ENCODE measurements around the gene CDK3.

DNA sequence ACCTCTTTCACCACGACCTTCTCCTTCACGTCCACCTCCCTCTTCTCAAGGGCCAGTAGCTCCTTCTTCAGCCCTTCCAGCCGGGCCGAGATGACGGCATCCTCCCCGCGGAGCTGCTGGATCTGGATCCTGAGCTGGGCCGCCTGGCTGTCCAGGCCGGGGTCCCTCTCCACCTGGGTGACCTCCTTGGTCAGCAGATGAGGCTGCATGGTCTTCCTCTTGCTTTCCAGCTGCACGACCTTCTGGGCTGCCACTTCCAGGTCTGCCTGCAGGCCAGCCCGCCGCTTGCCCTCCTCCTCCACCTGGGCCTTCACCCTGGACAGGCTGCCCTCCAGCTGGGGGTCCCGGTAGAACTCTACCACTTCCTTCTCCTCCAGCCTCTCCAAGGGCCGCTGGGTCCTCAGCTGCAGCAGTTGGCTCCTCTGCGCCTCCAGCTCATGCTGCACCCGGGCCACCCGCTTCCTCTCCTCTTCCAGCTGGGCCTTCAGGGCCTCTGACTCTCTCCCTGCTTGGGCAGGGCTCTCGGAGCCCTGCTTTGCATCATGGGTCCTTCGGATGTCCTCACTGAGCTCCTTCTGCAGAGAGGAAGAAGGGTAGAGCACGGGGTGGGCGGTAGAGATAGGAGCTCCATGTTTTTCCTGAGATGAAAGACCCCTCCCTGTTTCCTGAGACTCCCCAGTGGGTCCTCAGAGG lies 9.5 kb downstream of the CDK3 start:
- TF ChIP-seq PHF8 (IDR thresholded peaks at IDR 0.05; ENCODE audit: borderline replicate concordance, low read length) (no peak), ZFX (CRISPR knock-in tag; IDR thresholded peaks at IDR 0.05) (no peak), TGIF2 (CRISPR knock-in tag; IDR thresholded peaks at IDR 0.05) (no peak), POLR2A (conservative IDR thresholded peaks at IDR 0.05) (no peak), MAFG (tag; conservative IDR thresholded peaks at IDR 0.05) (no peak), BCL6 (CRISPR knock-in tag; IDR thresholded peaks at IDR 0.05) (no peak), ARNT (IDR thresholded peaks at IDR 0.05) (no peak), PPARD (CRISPR knock-in tag; IDR thresholded peaks at IDR 0.05) (no peak), SMC3 (conservative IDR thresholded peaks at IDR 0.05; ENCODE audit: insufficient read depth, low read depth, low read length) (no peak), ILK (tag; IDR thresholded peaks at IDR 0.05; ENCODE audit: borderline replicate concordance, low read depth) (no peak), CEBPB (tag; IDR thresholded peaks at IDR 0.05) (no peak)
- TF ChIP-seq, protein P1, sequence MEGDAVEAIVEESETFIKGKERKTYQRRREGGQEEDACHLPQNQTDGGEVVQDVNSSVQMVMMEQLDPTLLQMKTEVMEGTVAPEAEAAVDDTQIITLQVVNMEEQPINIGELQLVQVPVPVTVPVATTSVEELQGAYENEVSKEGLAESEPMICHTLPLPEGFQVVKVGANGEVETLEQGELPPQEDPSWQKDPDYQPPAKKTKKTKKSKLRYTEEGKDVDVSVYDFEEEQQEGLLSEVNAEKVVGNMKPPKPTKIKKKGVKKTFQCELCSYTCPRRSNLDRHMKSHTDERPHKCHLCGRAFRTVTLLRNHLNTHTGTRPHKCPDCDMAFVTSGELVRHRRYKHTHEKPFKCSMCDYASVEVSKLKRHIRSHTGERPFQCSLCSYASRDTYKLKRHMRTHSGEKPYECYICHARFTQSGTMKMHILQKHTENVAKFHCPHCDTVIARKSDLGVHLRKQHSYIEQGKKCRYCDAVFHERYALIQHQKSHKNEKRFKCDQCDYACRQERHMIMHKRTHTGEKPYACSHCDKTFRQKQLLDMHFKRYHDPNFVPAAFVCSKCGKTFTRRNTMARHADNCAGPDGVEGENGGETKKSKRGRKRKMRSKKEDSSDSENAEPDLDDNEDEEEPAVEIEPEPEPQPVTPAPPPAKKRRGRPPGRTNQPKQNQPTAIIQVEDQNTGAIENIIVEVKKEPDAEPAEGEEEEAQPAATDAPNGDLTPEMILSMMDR (IDR thresholded peaks at IDR 0.05 in 2 of 3, conservative IDR thresholded peaks at IDR 0.05 in 1 of 3; ENCODE audit: insufficient read depth in 2 of 3, low read depth in 1 of 3, low read length in 3 of 3) = no peak

Measured in K562 (cell line).